H1 (cell line): ENCODE measurements around the gene SFN.

Source experiments
- BACH1 ChIP-seq: IDR thresholded peaks from 2 replicates; pipeline ENCODE4 v1.6.1; 2012; ENCODE audit warnings: low read length, improper control_type of control experiment
- RNF2 ChIP-seq: fragments of 200-900, 300-1000 bp; sonication (generic); IDR thresholded peaks from 2 replicates; pipeline ENCODE4 v1.7.1; 2016; ENCODE audit warnings: borderline replicate concordance, low read depth, mild to moderate bottlenecking, antibody characterized with exemption, low read length; ENCODE audit not compliant: poor library complexity, severe bottlenecking; ENCODE audit errors: missing control alignments

- TF ChIP-seq BACH1 (no peak), RNF2 (no peak)
Observed at GRCh38 chr1:26814893-26815292, 48.1 kb upstream of the SFN start.
